GM04504 (cell line): ENCODE measurements around the gene AK1.

ENCODE experiments used
- DNase-seq: peaks from one replicate; pipeline ENCODE4 v3.0.0-alpha.2; 2012; ENCODE audit warnings: low read depth

Gene AK1

DNA sequence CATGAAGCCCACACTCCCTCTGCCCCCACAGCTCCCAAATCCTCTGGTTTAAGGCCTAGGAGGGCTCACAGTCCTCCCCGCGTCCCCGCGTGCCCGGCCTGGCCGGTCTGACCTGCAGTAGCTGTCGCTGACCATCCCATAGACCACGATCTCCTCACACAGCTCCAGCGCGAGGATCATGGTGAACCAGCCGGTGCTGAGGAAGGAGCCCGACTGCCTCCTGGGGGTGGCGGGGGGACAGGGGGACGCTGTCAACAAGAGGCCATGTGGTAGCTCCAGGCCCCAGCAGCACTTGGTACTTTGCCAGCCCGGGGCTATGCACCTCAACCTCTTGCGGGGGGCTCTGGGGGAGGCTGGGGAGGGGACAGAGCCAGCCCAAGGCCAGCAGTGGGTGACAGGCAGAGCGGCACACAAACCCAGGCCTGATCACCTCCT, 32.4 kb upstream of the AK1 start:
- DNase-seq, result no peak

GRCh38 chr9:127908660-127908926, 31.1 kb upstream of the AK1 start:
- DNase-seq, result no peak

- DNase-seq, result no peak
Observed at GRCh38 chr9:127907867-127908659, 30.6 kb upstream of the AK1 start.

GRCh38 chr9:127905788-127906191, 28.3 kb upstream of the AK1 start:
- no peak for DNase-seq

DNA sequence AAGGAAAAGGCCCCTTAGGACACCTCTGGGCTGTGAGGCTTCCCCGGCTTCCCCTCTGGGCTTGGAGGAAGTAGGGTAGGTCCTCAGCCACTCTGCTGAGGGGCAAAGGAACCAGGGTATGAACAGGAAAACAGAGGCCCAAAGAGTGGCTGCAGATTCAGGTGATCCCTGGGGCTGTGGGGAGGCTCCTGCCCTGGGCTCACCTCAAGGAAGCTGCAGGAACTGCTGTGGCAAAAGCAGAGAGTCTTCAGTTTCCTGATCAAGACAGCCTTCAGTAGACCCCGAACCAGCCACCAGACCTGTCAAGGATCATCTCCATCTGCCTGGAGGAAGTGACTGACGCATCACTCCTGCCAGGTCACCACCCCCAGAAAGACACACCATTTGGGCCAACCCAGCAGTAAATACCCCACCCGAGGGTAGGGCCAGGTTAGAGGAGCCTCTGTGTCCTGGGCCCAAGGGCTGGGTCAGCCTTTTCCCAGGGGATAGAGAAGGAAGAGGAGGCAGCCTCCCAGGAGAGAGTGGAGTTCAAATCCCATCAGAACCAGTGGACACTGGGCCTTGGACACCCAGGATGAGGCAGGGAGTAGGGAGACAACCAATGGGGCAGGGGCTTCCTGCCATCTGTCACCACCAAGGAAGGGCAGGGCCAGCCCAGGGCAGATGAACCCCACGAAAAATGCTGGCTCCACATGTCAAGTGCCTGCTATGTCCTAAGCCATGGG, 27.7 kb upstream of the AK1 start:
- DNase-seq, result no peak

DNA sequence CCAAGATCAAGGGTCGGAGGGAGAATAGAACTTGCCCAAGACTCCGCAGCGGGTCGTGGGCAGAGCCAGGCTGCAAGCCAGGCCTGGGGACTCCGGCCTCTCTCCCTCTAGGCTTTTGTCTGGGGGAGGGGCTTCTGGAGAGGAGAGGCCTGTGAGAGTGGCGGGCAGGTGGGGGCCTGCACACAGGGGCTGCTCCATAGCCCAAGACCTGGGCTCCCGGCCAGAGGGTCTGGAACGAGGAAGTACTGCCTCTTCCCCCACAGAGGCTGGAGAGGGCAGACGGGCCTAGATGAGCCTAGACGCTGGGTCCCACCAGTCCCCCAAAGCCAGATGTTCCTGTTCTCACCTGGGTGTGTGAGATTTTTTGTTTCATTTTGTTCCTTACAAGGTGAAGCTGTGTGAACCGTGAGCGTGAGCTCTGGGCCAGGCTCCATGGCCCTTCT, 27.1 kb upstream of the AK1 start:
- no peak for DNase-seq

DNA sequence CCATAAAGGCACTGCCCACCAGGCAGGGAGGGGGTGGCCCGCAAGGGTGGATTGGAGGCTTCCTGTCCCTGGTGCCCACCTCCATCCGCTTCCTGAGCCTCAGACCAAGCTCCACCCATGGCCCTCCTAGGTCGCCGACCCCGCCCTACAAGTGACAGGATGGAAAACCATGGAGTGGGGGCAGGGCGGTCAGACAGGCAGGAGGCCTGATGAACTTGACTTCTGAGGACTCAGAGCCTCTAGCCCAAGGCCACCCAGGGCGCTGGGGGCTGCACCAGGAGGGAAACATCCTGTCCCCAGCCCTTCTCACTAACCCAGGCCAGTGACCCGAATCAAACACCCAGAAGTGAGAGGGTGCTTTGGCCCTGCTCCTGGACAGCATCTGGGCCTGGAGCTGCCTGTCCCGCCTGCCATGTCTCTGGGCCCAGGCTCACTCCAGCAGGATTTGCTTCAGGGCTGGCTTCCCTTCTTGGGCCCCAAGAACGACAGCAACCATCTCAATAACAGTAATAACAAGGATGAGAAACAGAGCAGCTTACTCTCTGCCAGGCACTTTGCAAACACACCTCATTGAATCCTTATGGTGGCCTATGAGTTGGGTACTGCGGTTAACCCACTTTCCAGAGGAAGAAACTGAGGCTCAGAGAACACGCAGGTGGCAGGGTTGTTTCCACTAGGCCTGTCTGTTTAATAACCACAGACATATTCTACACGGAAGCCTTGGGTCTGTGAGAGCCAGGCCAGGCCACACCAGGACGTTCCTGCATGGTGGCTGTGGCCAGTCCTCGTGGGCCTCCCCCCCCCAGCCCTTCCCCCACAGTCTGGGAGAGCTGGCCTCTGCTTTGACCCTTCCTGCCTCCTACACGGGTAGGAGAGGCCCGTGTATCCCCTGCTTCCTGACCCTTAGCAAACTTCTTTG, 26.3 kb upstream of the AK1 start:
- no peak for DNase-seq

DNA sequence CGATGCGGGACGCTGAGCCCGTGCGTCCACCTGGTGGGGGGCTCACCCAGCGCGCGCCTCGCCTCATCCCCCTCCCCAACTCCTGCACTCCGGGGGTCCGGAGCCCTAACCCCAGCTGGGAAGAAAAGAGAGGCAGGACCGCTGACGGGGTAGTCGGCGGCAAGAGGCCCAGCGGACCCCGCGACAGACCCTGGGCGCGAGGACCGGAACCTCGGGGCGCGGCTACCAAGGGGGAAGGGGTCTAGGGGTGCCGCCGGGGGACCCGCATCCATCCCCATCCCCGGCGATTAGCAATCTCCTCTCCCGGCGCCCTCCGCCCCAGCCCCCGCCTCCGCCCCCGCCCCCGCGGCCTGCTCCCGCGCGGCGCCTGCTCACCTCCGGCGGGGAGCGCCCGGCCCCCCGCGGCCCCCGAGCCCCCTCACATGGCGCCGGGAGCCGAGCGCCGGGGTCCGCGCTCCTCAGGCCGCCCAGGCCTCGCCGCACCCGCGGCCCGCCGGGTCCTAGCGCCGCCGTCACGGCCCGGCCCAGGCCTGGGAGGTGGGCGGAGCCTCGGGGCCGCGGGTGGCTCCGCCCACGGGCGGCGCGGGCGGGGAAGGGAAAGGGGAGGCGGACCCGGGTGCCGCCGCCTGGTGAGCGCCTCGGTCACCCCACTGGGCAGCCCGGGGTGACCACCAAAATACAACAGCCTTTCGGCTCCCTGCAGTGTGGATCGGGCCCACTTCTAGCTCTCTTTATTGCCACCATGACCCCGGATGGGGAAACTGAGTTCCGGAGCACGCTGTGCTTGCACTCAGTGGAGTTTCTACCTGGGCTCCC, 21.9 kb upstream of the AK1 start, which contains the start of gene ST6GALNAC6:
Gene ST6GALNAC6, minus strand, starts transcription at position 476 of the 816 bp plus-strand sequence. CDS start 1,622 bp downstream, outside the sequence.
- DNase-seq, result peak; percentile 70

- DNase-seq, result peak; percentile 80
Observed at GRCh38 chr9:127898433-127899127, 21.1 kb upstream of the AK1 start.

GRCh38 chr9:127897193-127897692, 19.8 kb upstream of the AK1 start:
- no peak for DNase-seq

GRCh38 chr9:127896395-127897192, 19.1 kb upstream of the AK1 start:
- DNase-seq, result no peak

DNA sequence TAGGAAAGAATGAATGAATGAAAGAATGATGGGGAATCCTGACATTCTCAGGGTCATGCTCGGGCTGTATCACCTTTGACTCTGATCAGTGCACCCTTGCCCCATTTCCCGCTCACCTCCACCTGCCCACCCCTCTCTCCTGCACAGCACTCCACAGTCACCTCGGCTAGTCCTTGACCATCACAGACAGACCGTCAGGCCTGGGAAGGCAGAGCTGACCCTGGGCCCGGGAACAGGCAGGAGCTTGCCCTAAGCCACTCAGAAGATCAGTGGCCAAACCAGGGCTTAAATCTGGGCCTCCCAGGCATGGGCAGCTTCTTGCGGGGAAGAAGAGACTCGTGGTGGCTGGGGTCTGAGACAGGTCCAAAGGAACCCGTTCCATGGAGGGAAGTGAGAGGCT, 18.3 kb upstream of the AK1 start:
- no peak for DNase-seq

DNA sequence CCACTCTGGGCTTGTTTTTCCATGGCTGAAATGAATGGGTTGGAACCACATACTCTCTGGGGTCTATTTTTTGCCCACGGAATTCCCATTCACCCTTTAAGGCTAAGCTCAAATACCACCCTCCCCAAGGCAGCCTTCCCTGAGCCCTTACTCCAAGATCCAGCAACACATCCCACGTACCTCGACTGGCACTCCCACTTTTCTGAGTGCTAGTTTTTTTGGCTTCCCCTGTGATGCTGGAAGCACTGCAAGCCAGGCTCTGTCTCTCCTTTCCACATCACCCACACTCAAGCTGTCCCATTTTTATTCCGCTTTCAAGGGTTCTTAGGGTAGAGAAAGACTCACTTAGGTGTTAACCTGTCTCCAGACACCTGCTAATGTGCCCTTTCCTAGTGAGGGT, 15.9 kb upstream of the AK1 start:
- no peak for DNase-seq

- no peak for DNase-seq
Observed at GRCh38 chr9:127892831-127893230, 15.4 kb upstream of the AK1 start.

- no peak for DNase-seq
Observed at GRCh38 chr9:127890053-127890452, 12.6 kb upstream of the AK1 start.

DNA sequence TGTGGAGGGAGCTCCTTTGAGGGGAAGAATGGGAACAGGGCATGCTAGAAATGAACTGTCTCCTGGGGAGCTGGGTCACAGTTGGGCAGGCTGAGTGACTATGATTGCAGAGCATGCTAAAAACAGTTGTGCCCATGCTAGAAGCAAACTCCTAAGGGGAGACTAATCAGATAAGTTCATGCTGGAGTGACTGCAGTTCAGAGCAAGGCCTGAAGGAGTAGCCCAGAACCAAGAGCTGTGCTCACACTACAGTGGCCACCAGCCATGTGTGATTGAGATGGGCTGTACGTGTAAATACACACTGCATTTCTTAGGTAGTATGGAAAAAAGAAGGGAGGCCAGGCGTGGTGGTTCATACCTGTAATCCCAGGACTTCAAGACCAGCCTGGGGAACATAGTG, 10.3 kb upstream of the AK1 start:
- DNase-seq, result no peak

- DNase-seq, result no peak
Observed at GRCh38 chr9:127886401-127886972, 9.0 kb upstream of the AK1 start.

GRCh38 chr9:127885508-127886281, 8.2 kb upstream of the AK1 start:
- no peak for DNase-seq

DNA sequence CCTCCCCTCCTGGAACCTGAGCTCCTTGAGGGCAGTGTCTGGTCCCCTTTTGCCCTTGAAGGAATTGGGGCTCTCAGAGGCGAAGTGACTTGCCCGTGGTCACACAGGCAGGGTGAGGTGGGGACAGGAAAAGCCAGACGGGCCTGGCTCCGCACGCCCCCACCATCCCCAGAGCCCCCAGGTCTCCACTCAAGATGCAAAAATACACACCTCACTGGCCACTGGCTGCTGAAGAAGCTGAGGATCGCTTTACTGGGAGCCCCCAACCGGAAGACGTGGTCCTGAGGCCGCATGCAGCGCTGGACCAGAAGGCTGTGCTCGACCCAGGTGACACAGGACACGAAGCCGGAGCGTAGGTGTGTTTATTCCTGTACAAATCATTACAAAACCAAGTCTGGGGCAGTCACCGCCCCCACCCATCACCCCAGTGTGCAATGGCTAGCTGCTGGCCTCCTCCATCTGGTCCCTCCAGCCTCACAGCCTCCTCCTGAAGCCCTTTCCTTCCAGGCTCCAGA, 7.6 kb upstream of the AK1 start:
- no peak for DNase-seq
